GM18951 (cell line): ENCODE results near the gene KCNQ1.

Source experiments
- POLR2A ChIP-seq: IDR thresholded peaks from 4 replicates; pipeline ENCODE4 v1.6.1; 2011; ENCODE audit warnings: mild to moderate bottlenecking; ENCODE audit not compliant: insufficient read length, insufficient read depth; ENCODE audit errors: extremely low read depth
- in situ Hi-C: fragments of 300-500 bp; cut with MboI; formaldehyde crosslinking; loops from one replicate; pipeline ENCODE4 v1.12.0; 2022; ENCODE audit warnings: low sequenced_read_pairs, mixed read lengths, inconsistent platforms; ENCODE audit not compliant: unreplicated experiment

KCNQ1 gene

GRCh38 chr11:2644844-2645778 is 200.3 kb downstream of the KCNQ1 start:
- in situ Hi-C loops: no loop called here
- no peak for TF ChIP-seq POLR2A

- in situ Hi-C loops: no loop called here
- TF ChIP-seq POLR2A: no peak
These were observed 200.9 kb downstream of the KCNQ1 start for GRCh38 chr11:2645779-2646118.

- no peak for TF ChIP-seq POLR2A
- in situ Hi-C loops: no loop called here
These were observed 202.4 kb downstream of the KCNQ1 start for GRCh38 chr11:2647167-2647566.

DNA sequence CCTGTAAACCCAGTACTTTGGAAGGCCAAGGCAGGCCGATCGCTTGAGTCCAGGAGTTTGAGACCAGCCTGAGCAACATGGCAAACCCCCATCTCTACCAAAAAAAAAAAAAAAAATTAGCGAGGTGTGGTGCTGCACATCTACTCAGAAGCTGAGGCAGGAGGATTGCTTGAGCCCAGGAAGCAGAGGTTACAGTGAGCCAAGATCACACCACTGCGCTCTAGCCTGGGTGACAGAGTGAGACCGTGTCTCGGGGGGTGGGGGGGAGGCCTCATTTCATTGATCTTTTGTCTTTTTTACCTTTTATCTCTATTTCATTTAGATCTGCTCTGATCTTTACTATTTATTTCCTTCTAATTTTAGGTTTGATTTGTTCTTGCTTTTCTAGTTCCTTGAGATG is 203.1 kb downstream of the KCNQ1 start:
- in situ Hi-C loops: no loop called here
- TF ChIP-seq POLR2A: no peak

DNA sequence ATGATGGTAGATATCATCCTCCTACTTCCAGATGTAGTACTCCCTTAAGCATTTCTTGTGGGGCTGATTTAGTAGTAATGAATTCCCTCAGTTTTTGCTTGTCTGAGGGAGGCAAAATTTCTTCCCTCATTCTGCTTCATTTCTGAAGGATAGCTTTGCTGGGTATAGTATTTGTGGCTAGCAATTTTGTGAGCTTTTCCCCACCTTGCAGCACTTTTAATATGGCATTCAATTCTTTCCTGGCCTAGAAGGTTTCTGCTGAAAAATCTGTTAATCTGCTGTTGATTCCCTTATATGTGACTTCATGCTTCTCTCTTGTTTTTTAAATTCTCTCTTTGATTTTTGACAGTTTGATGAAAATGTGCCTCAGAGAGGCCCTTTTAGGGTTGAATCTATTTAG is 204.6 kb downstream of the KCNQ1 start:
- in situ Hi-C loops: no loop called here
- TF ChIP-seq POLR2A: no peak

DNA sequence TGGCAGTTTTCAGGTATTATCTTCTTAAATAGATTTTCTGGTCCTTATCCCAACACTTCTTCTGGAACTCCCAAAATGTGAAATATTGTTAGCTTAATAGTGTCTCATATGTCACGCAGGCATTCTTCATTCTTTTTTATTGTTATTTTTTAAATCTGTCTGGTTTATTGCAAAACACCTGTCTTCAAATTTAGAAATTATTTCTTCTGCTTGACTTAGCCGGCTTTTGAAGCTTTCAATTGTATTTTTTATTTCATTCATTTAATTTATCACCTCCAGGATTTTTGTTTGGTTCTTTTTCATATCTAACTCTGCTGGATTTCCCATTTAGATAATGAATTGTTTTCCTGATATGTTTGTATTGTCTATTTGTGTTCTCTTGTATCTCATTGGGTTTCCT is 205.0 kb downstream of the KCNQ1 start:
- no peak for TF ChIP-seq POLR2A
- in situ Hi-C loops: no loop called here

GRCh38 chr11:2650343-2650867 is 205.6 kb downstream of the KCNQ1 start:
- in situ Hi-C loops: no loop called here
- no peak for TF ChIP-seq POLR2A

GRCh38 chr11:2651054-2651617 is 206.3 kb downstream of the KCNQ1 start:
- TF ChIP-seq POLR2A: no peak
- in situ Hi-C loops: no loop called here

DNA sequence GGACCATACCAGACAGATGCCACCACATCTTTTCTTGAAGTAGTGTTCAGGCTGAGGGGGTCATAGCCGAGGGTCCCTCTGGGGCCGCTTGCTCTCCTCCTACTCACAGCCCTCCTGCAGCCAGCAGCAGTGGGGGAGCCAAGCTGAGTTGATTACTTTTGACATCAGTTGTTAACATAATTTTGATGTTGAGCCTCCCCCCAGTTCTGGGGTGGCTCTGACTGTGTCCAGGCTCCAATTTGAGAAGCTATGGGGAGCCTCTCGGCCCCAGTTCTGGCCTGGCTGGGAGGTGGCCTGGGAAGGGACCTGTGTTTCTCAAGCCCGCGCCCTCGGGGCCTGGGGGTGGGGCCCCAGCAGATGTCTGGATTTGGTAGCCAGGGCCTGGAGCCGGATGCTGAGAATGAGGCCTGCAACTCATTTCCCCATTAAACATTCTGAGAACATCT is 207.0 kb downstream of the KCNQ1 start:
- in situ Hi-C loops: no loop called here
- TF ChIP-seq POLR2A: no peak

DNA sequence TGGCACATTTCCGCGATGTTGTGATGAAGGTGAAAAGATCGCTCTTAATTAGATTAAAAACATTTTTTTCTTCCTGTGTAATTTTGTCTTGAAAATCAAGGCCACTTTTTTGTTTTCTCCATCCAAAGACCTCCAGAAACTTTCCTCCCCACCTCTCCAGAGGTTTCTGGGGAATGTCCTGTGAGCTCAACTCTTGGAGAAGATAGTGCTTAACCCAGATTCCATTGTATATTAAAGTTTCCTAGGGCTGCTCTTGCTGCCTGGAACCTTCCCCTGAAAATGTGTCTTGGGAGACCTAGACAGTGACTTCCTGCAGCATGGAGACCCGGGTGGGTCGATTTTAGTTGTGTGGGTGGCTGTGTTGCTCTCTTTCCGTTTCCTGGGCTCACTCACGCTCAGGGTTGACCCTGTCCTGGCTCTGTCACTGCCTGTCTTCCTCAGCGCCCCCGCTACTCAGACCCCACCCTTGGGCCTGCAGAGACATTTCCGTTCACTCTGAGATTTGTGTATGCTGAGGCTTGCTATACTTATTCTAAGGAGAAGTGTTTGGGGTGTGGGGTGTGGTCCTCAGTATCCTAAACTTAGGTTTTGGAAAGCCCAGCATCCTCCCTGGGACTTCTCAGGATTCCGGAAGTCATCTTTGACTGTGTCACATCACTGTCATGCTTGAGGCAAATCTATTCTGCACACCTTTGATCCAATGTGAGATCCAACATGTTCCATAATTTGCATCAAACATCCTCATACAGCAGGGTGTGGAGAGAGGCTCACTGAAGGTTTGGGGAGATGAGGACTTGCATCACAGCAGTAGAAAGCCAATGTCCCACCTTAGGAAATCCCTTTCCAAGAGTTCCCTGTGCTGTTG is 207.8 kb downstream of the KCNQ1 start:
- TF ChIP-seq POLR2A: no peak
- in situ Hi-C loops: no loop called here

- no peak for TF ChIP-seq POLR2A
- in situ Hi-C loops: no loop called here
These were observed 208.4 kb downstream of the KCNQ1 start for GRCh38 chr11:2653198-2653551.

DNA sequence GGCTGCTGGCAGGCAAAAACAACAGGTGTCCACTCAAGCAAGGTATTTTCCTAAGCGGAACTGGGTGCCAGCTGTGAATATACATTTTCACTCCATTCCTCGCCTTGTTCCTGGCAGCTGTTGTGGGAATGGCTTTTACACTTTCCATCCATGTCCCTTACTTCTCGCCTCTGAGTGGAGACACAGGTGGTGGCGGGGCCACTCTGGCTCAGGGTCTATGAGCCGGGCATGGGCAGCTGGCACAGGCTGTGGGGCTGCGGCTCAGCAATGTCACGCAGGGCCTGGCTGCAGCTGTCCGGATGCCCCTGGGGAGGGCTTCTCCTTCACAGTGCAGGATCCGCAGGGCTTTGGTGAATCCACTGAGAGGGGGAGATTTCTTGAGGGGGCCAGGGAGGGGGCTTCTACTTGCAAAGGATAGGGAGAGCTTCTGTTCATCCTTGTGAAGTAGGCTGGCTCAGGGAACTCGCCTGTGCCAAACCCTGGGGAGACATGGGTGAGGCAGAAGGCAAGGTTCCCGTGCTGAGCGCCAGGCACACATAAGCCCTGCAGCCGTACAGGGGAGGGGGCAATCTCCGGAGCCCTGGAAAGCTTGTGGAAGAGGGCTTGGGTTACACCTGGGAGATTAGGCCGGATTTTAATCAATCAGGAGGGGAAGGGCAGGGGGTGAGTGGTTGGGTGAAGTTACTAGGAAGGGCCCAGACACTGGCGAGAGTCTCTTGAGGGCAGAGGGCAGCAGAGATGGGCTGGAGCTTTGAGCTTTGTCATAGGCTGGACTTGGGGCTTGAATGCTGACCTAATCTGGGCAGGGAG is 209.3 kb downstream of the KCNQ1 start:
- in situ Hi-C loops: no loop called here
- no peak for TF ChIP-seq POLR2A

DNA sequence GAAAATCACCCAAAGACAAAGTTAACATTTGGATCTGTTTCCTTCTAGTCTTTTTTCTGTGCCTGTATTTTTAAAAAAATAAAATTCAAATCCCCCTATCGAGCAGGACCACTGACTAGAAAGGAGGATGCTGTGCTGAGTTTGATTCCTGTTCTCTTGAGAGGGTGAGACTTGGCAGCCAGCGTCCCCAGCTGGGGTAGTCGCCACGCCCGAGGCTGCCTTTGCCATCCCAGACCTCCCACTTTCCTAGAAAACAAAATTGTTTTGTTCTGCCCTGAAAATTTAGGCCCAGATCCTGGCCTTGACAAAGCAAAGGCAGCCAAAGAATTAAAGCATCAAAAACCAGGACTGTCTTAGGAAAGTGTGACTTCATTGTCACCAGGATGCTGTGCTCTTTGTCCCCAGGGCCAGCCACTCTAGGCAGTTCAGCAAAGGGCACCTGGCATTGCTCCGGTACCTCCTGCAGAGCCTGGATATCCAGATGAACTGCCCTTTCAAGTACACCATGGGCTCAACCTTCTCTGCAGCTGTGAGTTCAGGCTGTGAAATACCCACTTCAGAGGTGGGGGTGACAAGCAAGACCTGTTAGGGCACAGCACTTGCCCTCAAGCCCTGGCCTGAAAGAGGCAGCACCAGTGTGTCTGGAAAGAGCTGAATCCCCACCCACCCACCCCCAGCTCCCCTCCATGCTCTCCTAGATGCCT is 210.4 kb downstream of the KCNQ1 start:
- TF ChIP-seq POLR2A: no peak
- in situ Hi-C loops: no loop called here
